K562 (cell line): ENCODE measurements around the gene ABCC1. TPM values are rescaled to one million over a fixed set of nuclear protein-coding genes. Genes with fewer than 3 reads are reported as not detected.

Experiments
- HDAC3 ChIP-seq: fragments of 450-650 bp; IDR thresholded peaks from 2 replicates; pipeline ENCODE4 v1.6.1; 2018; ENCODE audit warnings: borderline replicate concordance, mild to moderate bottlenecking, moderate library complexity; ENCODE audit not compliant: partially characterized antibody
- ZNF668 ChIP-seq: fragments of 250-450 bp; sonication (Bioruptor Pico); IDR thresholded peaks from 2 replicates; pipeline ENCODE4 v1.8.0; 2022; ENCODE audit warnings: mild to moderate bottlenecking, inconsistent platforms
- polyA plus RNA-seq, 8 experiments: library from polyadenylated mRNA; depleted of rRNA in 4 of 8; stranded (reverse) in 5 of 8; unstranded in 3 of 8; fragments of >200 nt; fragmentation: Nextera tagmentation in 2 of 8; fragmentation: Illumina TruSeq in 1 of 8; extraction: Ambion mirVana in 2 of 8; extraction: Trizol in 1 of 8; gene quantifications; 2 replicates each; pipeline versions ENCODE4 v1.2.1 to v1.2.3, GENCODE V29; 2011 to 2014; ENCODE audit warnings: inconsistent platforms in 1 of 8, missing spikeins in 1 of 8
- total RNA-seq, 7 experiments: library from RNA; depleted of rRNA in 6 of 7; stranded (reverse); fragments of >200 nt in 6 of 7; fragmentation: Illumina TruSeq in 2 of 7; extraction: Trizol in 2 of 7; gene quantifications; 2 replicates each; pipeline versions ENCODE4 v1.2.1 to v1.2.3, GENCODE V29; 2011 to 2021; ENCODE audit warnings: low replicate concordance in 1 of 7

Gene ABCC1
- total and polyA plus RNA-seq, 9 of the 15 experiments (the other 6 are each of a cell fraction or from before 2014, with no cell fraction given): 3.9 to 41.6 (median 10.0) TPM

DNA sequence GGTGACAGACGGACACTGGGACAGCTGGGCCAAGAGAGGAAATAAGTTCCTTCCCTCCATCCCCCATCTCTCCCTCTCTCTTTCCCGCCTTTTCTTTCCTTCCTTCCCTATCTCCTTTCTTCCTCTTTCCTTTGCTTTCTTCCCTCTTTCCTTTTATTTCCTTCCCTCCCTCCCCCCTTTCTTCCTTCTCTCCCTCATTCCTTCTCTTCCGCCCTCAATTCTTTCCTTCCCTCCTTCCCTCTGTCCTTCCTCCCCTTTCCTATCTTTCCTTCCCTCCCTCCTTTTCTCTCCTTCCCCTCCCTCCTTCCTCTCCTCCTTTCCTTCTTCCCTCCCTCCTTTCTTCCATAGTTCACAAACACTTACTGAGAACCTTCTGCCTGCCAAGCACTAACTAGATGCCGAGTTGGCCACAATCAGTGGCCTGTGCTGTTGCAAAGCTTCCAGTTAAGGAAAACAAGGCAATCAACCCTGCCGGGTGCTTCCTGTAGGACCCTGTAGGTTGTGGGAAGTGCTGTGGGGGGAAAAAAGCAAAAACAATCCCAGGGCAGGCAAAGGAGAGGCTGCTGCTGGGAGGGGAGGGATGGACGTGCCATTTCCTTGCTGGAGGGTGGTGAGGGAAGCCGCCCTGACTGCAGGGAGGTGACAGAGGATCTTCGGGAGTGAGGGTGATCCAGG is 242.2 kb downstream of the ABCC1 start (continued):
- TF ChIP-seq ZNF668 (CRISPR knock-in tag) (no peak), HDAC3 (no peak)

Other genes starting within 250 kb of the ABCC1 start
- 0.05 TPM in 1 of 2 replicates, not detected in the other for gene MYH11, start 92.6 kb upstream of the ABCC1 start, total RNA-seq (2014; rRNA removed)
- not detected in 2 replicates for gene MYH11, start 92.6 kb upstream of the ABCC1 start, total RNA-seq (2014; rRNA removed; fragmentation: Illumina TruSeq; extraction: Trizol)
- gene MYH11, start 92.6 kb upstream of the ABCC1 start, total RNA-seq (2015; rRNA removed; fragmentation: Illumina TruSeq; extraction: Trizol): not detected in 2 replicates
- 0.47 and 0.78 TPM in 2 replicates for gene MYH11, start 92.6 kb upstream of the ABCC1 start, total RNA-seq (2021)
- gene MYH11, start 92.6 kb upstream of the ABCC1 start, polyA plus RNA-seq (2011; rRNA removed): not detected in 2 replicates
- gene MYH11, start 92.6 kb upstream of the ABCC1 start, polyA plus RNA-seq (2014; fragmentation: Illumina TruSeq; extraction: Trizol): 0.03 TPM in 1 of 2 replicates, not detected in the other
- under 1 TPM; 0.07 to 0.10 TPM for gene MYH11, start 92.6 kb upstream of the ABCC1 start, polyA plus RNA-seq (2014; fragmentation: Nextera tagmentation; extraction: Ambion mirVana)
- gene MYH11, start 92.6 kb upstream of the ABCC1 start, polyA plus RNA-seq (2014; rRNA removed): 0.04 TPM in 1 of 2 replicates, not detected in the other
- gene CEP20, start 61.0 kb upstream of the ABCC1 start, total RNA-seq (2014; rRNA removed): 41.3 and 44.9 TPM in 2 replicates
- gene CEP20, start 61.0 kb upstream of the ABCC1 start, total RNA-seq (2014; rRNA removed; fragmentation: Illumina TruSeq; extraction: Trizol): 102 and 119 TPM in 2 replicates
- 91.8 and 104 TPM in 2 replicates for gene CEP20, start 61.0 kb upstream of the ABCC1 start, total RNA-seq (2015; rRNA removed; fragmentation: Illumina TruSeq; extraction: Trizol)
- gene CEP20, start 61.0 kb upstream of the ABCC1 start, total RNA-seq (2021): 61.2 and 74.2 TPM in 2 replicates
- gene CEP20, start 61.0 kb upstream of the ABCC1 start, polyA plus RNA-seq (2011; rRNA removed): 117 and 119 TPM in 2 replicates
- 93.3 and 113 TPM in 2 replicates for gene CEP20, start 61.0 kb upstream of the ABCC1 start, polyA plus RNA-seq (2014; fragmentation: Illumina TruSeq; extraction: Trizol)
- gene CEP20, start 61.0 kb upstream of the ABCC1 start, polyA plus RNA-seq (2014; fragmentation: Nextera tagmentation; extraction: Ambion mirVana): 100 to 1,000 TPM; 107 to 150 TPM
- 66.4 and 70.1 TPM in 2 replicates for gene CEP20, start 61.0 kb upstream of the ABCC1 start, polyA plus RNA-seq (2014; rRNA removed)